ENCODE results near the gene KCNMB1. TPM values are rescaled to one million over a fixed set of nuclear protein-coding genes. Genes with fewer than 3 reads are reported as not detected.
A peak's percentile ranks its signal among the peaks of the same experiment; 100 is the strongest.

KCNMB1 gene
- total RNA-seq, 2 donors from 2014 or later: not detected

- peak overlapping the region in 1 of 2 donors; percentile 16 for H3K27ac Mint-ChIP-seq
- ATAC-seq (no peak), DNase-seq (ENCODE audit: low spot score in 2 of 2) (no peak)
- H3K36me3 Mint-ChIP-seq: no peaks in the 10 kb centered on the region
- H3K9me3 Mint-ChIP-seq: no peaks in the 10 kb centered on the region
Measured at GRCh38 chr5:170362656-170363055, 26.5 kb downstream of the KCNMB1 start.

DNA sequence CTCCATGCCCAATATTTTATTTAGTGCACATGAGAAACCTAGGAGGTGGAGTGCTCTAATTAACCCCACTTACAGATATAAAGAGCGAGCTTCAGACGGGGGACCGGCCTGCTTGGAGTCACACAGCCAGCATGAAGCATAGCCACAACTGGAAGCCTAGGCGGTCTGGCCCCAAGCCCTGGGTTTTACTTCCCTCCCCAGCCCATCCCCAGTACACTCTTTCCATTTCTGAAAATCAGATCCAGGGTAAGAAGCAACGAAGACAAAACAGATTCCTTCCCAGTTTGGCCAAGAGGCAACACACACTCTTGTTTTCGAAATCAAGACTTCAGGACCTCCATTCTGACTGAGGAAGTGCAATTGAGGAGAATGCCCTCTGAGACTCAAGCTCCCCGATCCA, 27.1 kb downstream of the KCNMB1 start:
- ATAC-seq (no peak), DNase-seq (ENCODE audit: low spot score in 2 of 2) (no peak)
- no peaks in the 10 kb centered on the region for H3K9me3 Mint-ChIP-seq
- H3K36me3 Mint-ChIP-seq: no peaks in the 10 kb centered on the region
- peak overlapping the region in 1 of 2 donors; percentile 16 for H3K27ac Mint-ChIP-seq

- DNase-seq (ENCODE audit: low spot score in 2 of 2) (no peak), ATAC-seq (no peak)
- H3K9me3 Mint-ChIP-seq: no peaks in the 10 kb centered on the region
- no peak overlapping the region for H3K27ac Mint-ChIP-seq
- H3K36me3 Mint-ChIP-seq: no peaks in the 10 kb centered on the region
Measured at GRCh38 chr5:170361616-170362015, 27.6 kb downstream of the KCNMB1 start.

DNA sequence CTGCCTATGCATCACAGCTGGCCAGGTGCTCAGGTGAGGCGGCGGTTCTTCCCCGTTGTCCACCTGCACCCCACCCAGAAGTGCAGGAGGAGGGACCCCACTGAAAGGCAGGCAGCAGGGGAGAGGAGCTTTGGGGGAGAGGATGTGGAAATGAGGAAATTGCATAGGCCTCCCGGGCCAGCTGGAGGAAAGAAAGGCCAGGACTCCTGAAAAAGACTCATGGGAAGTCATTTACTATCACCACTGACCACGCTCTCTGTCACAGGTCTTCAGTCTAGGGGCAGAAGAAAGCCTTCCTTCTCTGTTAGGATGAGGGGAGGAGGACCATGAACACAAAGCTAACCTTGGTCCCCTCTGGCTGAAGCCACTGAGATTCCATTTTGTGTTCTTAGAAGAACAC, 28.1 kb downstream of the KCNMB1 start:
- no peak for ATAC-seq
- DNase-seq (ENCODE audit: low spot score in 2 of 2): no peak
- Mint-ChIP-seq H3K27ac (no peak overlapping the region), H3K36me3 (no peaks in the 10 kb centered on the region), H3K9me3 (no peaks in the 10 kb centered on the region)

DNA sequence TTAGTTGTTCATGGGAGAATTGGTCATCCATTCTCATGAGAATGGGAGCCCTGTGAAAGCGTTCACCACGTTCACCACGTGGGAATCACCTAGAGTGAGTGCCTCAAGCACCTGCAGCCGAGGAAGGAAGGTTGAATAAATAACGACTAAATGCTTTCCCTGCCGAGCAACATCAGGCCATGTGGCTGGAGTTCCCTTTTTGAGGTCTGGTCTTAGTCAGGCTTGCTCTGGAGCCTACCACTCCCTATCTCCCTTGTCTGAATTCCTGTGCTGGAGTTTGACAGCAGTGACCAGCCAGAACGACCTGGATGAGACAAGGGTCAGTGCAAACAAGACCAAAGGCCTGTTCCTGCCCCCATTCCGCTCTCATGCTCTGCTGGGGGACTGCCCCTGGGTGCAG, 28.5 kb downstream of the KCNMB1 start:
- ATAC-seq (no peak), DNase-seq (ENCODE audit: low spot score in 2 of 2) (no peak)
- no peaks in the 10 kb centered on the region for H3K9me3 Mint-ChIP-seq
- H3K36me3 Mint-ChIP-seq: no peaks in the 10 kb centered on the region
- no peak overlapping the region for H3K27ac Mint-ChIP-seq

- Mint-ChIP-seq H3K36me3 (no peaks in the 10 kb centered on the region), H3K9me3 (no peaks in the 10 kb centered on the region), H3K27ac (no peak overlapping the region)
- ATAC-seq (no peak), DNase-seq (ENCODE audit: low spot score in 2 of 2) (no peak)
Measured at GRCh38 chr5:170357955-170358444, 31.2 kb downstream of the KCNMB1 start.

DNA sequence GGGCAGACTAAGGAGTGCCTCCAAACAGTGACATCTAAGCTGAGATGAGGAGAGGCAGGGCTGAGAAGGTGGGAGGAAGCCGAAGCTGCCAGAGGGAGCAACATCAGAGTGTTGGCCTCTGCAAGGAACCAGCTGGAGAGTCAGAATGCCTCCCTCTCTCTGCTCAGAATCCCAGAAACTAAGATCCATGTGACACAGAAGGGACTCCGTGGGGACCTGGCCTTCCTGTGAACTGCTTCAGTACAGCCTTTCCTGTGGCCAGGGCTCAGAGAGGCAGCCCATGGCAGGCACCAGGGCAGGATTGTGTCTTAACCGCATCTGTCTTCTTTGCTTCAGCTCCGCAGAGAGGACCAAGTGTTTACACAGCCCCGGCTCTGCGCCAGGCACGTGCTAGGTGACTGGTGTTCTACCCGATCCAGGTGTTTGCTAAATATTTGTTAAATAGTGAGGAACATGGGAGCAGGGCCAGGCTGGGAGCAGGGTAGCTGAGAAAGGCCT, 33.5 kb downstream of the KCNMB1 start:
- H3K27ac Mint-ChIP-seq: no peak overlapping the region
- ATAC-seq: no peak
- DNase-seq (ENCODE audit: low spot score in 2 of 2): no peak
- H3K36me3 Mint-ChIP-seq: no peaks in the 10 kb centered on the region
- no peaks in the 10 kb centered on the region for H3K9me3 Mint-ChIP-seq

- Mint-ChIP-seq H3K9me3 (no peaks in the 10 kb centered on the region), H3K27ac (no peak overlapping the region), H3K36me3 (no peaks in the 10 kb centered on the region)
- ATAC-seq (no peak), DNase-seq (ENCODE audit: low spot score in 2 of 2) (no peak)
Measured at GRCh38 chr5:170353961-170354360, 35.2 kb downstream of the KCNMB1 start.

GRCh38 chr5:170353011-170353761, 36.0 kb downstream of the KCNMB1 start:
- DNase-seq (ENCODE audit: low spot score in 2 of 2) (no peak), ATAC-seq (no peak)
- Mint-ChIP-seq H3K36me3 (no peaks in the 10 kb centered on the region), H3K9me3 (no peaks in the 10 kb centered on the region), H3K27ac (no peak overlapping the region)

- Mint-ChIP-seq H3K27ac (peak overlapping the region in 1 of 2 donors; percentile 58), H3K36me3 (no peaks in the 10 kb centered on the region), H3K9me3 (no peaks in the 10 kb centered on the region)
- no peak for ATAC-seq
- DNase-seq (ENCODE audit: low spot score in 2 of 2): no peak
Measured at GRCh38 chr5:170348137-170348633, 41.0 kb downstream of the KCNMB1 start.

DNA sequence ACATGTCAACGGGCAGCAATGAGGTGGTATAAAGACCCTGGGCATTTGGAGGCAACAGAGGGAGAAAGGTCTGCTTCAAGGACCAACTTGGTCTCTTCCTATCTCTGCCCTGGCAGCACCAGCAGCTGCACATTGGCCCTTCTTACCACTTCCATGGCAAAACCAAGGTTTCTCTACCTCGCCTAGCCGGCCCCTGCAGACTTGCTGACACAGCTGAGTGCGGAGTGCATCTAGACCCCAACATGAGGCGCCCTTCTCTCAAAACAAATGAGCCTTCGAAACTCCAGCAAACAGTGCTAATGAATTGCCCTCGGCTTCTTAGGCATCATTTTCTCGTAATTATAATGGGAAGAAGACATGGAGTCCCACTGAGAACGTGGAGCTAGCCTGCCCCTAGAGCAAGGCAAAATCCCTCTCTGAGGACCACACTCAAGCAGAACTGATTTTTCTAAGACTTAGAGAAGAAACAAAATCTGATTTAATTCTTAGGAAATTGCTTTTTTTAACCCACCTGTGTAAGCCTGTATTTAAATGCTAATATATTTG, 42.1 kb downstream of the KCNMB1 start:
- no peak for ATAC-seq
- DNase-seq (ENCODE audit: low spot score in 2 of 2): no peak
- Mint-ChIP-seq H3K36me3 (no peaks in the 10 kb centered on the region), H3K9me3 (no peaks in the 10 kb centered on the region), H3K27ac (no peak overlapping the region)

DNA sequence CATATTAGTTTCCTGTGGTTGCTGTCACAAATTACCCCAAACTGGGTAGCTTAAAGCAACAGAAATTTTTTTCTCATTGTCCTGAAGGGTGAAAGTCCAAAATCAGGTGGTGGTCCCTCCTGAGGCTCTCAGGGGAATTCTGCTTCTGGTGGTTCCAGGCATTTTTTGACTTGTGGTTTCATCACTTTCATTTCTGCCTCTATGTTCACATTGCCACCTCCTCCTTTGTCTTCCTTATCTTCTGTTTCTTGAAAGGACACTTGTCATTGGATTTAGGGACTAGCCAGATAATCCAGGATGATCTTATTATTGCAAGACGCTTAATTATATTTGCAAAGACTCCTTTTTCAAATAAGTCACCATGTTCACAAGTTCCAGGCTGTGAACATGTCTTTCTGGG, 43.2 kb downstream of the KCNMB1 start:
- H3K9me3 Mint-ChIP-seq: no peaks in the 10 kb centered on the region
- DNase-seq (ENCODE audit: low spot score in 2 of 2): no peak
- H3K27ac Mint-ChIP-seq: no peak overlapping the region
- no peak for ATAC-seq
- no peaks in the 10 kb centered on the region for H3K36me3 Mint-ChIP-seq

DNA sequence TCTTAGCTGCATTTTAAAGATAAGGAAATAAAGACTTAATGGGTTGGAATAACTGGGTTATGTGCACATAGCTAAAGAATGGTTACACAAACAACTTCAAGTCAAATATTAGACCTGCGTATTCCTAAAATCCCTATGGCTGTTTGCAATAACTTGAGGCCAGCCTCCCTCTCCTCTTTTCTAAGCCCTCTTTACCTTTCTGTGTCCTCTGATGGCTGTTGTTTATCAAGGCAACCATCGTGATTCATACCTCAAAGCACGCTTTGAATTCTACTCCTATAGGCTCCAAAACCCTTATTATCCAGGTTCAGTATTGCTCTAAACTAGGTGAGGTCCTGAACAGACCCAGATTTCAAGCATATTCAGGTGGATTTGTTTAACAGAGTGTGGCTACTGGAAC, 46.0 kb downstream of the KCNMB1 start:
- no peak for ATAC-seq
- H3K27ac Mint-ChIP-seq: no peak overlapping the region
- no peak for DNase-seq (ENCODE audit: low spot score in 2 of 2)
- H3K9me3 Mint-ChIP-seq: no peaks in the 10 kb centered on the region
- H3K36me3 Mint-ChIP-seq: no peaks in the 10 kb centered on the region

GRCh38 chr5:170342153-170342725, 46.9 kb downstream of the KCNMB1 start:
- no peaks in the 10 kb centered on the region for H3K36me3 Mint-ChIP-seq
- no peak overlapping the region for H3K27ac Mint-ChIP-seq
- no peak for DNase-seq (ENCODE audit: low spot score in 2 of 2)
- ATAC-seq: no peak
- H3K9me3 Mint-ChIP-seq: no peaks in the 10 kb centered on the region

DNA sequence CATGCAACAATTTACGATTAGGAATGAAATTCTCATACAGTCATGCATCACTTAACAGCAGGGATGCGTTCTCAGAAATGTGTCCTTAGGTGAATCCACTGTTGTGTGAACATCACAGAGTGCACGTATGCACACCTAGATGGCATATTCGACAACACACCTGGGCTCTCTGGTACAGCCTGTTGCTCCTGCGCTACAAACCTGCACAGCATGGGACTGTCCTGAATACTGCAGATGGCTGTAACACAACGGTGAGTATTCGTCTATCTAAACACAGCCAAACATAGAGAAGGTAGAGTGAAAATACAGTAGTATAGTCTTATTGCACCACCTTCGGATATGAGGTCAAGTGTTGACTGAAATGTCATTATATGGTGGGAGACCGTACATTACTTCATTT, 47.6 kb downstream of the KCNMB1 start:
- Mint-ChIP-seq H3K36me3 (no peaks in the 10 kb centered on the region), H3K27ac (no peak overlapping the region), H3K9me3 (no peaks in the 10 kb centered on the region)
- ATAC-seq (no peak), DNase-seq (ENCODE audit: low spot score in 2 of 2) (no peak)

- DNase-seq (ENCODE audit: low spot score in 2 of 2) (no peak), ATAC-seq (no peak)
- Mint-ChIP-seq H3K27ac (no peak overlapping the region), H3K36me3 (no peaks in the 10 kb centered on the region), H3K9me3 (no peaks in the 10 kb centered on the region)
Measured at GRCh38 chr5:170339780-170340167, 49.4 kb downstream of the KCNMB1 start.

DNA sequence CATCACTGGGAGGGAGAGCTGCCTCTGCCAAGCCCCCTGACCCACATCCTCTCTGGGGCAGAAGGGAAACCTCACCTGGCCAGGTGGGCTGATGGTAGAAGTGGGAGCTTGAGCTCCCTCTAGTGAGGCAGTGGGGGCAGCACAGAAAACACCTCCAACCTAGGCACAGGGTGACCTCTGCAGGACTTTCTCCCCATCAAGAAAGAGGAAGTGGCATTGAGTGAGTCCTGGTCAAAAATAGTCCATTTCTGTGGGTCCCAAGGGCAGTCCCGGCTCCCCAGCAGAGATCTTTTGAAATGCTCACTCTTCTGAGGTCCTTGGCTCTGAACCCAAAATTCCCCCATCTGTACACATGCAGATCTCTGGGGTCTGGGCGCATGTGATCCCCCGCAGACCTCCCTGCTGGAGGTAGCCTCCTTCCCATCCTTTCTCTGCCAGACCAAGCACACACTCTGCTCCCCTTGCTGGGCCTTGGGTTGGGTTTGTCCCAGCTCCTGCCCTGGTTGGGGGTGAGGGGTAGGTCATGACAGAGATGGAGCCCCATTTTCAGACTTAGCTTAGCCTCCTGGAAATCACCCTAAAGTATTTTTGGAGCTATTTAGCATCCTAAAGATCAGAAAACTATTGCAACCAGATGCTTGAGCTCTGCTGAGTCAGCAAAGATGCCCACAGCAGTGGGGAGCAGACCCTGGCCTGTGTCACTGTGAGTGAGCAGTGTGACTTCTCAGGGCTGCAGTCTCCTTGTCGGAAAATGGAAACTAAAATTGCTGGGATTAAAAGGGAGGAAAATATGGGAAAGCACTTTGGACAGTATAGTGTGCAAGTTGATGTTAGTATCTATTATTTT, 50.0 kb downstream of the KCNMB1 start:
- ATAC-seq (peak; percentile 78 to 84), DNase-seq (ENCODE audit: low spot score in 2 of 2) (peak; percentile 57 to 69)
- no peaks in the 10 kb centered on the region for H3K36me3 Mint-ChIP-seq
- H3K9me3 Mint-ChIP-seq: no peaks in the 10 kb centered on the region
- H3K27ac Mint-ChIP-seq: peak overlapping the region; percentile 25 to 48

All from activated naive CD4-positive, alpha-beta T cell treated with anti-CD3 and anti-CD28 coated beads, Interleukin-2, amount 50 U/mL, for 72 hours (primary cell).